Left colon (tissue), 2 donors: Measurements from ENCODE around the gene RUNDC3A. TPM values are rescaled to one million over a fixed set of nuclear protein-coding genes. Genes with fewer than 3 reads are reported as not detected.
"Not testable (repeated sequence)": the region's sequence is repeated elsewhere in the genome, so short reads cannot be mapped to it uniquely, and the experiment has no call there.

Experiments used
- ATAC-seq: fragments of 200-7000 bp; cut with Tn5 transposase; one replicate; pipeline ENCODE4 v1.9.1; 2020; ENCODE audit warnings: mild to moderate bottlenecking, moderate library complexity
- DNase-seq, 2 donors: peaks; one replicate each; pipeline ENCODE4 v3.0.0-alpha.2; 2020
- intact Hi-C, 2 donors: fragments of 100-400 bp; cut with DNase I in 1 of 2; cut with micrococcal nuclease in 1 of 2; formaldehyde crosslinking; loops; one replicate each; pipeline versions ENCODE4 v1.11.2 to v1.14.0; 2022; cut with DNase I, micrococcal nuclease
- total RNA-seq, 2 donors: library from RNA; stranded (reverse); fragmentation: NEBNext Ultra II Directional; extraction: Animal tissue kit (Norgen Biotek cat#: 25700); gene quantifications; one replicate each; pipeline ENCODE4 v1.2.1, GENCODE V29; 2021
- donor health status: DM: no; HTN: no; CAD: no.
- donor health status: DM: yes; HTN: yes; CAD: no.

Gene RUNDC3A
- total RNA-seq, 2 donors from 2014 or later: 0.46 to 1.5 TPM

GRCh38 chr17:44363613-44364159 lies 55.3 kb downstream of the RUNDC3A start, which contains the start of gene FAM171A2:
TSS of gene FAM171A2 (minus strand) at chr17:44363853. CDS start at chr17:44363714, 139 bp downstream.
- DNase-seq (peak in 1 of 2 donors; percentile 65), ATAC-seq (peak; percentile 91)
- intact Hi-C loops: no loop called here

DNA sequence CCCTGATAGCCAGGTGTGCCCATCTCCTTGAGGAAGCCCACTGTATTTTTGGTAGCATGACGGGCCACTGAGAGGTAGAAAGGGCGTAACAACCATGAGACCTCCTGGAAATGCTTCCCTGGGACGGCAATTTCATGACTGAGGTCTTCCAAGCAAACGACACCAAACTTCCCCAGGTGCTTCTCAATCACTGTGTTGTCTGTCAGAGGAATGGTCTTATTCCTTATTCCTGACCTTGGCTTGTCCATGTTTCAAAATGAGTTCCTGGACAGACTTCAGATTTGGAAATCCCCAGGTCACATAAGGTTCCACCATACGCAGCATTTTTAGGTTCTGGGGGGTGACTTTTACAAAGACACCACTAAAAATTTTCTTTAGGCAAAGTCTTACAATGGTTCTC lies 56.6 kb downstream of the RUNDC3A start:
- intact Hi-C loops, ATAC-seq, DNase-seq: not testable (repeated sequence)

GRCh38 chr17:44367231-44367979 lies 59.0 kb downstream of the RUNDC3A start:
- DNase-seq (no peak), ATAC-seq (no peak)
- intact Hi-C loops: no loop called here

Other genes with a start within 250 kb of the RUNDC3A start
- 10 to 100 TPM; 43.4 to 59.7 TPM for gene LSM12, start 241.9 kb upstream of the RUNDC3A start, total RNA-seq
- gene G6PC3, start 237.9 kb upstream of the RUNDC3A start, total RNA-seq: 10 to 100 TPM; 31.2 to 38.2 TPM
- gene HDAC5, start 185.0 kb upstream of the RUNDC3A start, total RNA-seq: 10 to 100 TPM; 13.8 to 42.8 TPM
- 1 to 10 TPM in 1 of 2 donors, under 1 TPM in 1; 0.78 to 3.6 TPM for gene HROB, start 166.7 kb upstream of the RUNDC3A start, total RNA-seq
- under 1 TPM in 1 of 2 donors, not detected in 1; 0.56 TPM for gene ASB16, start 137.9 kb upstream of the RUNDC3A start, total RNA-seq
- gene TMUB2, start 121.6 kb upstream of the RUNDC3A start, total RNA-seq: 10 to 100 TPM; 44.8 to 51.8 TPM
- 10 to 100 TPM; 80.0 to 82.3 TPM for gene ATXN7L3, start 108.7 kb upstream of the RUNDC3A start, total RNA-seq
- gene UBTF, start 88.9 kb upstream of the RUNDC3A start, total RNA-seq: 10 to 100 TPM; 61.1 to 69.6 TPM
- not detected for gene SLC4A1, start 40.5 kb upstream of the RUNDC3A start, total RNA-seq
- 100 to 1,000 TPM; 137 to 148 TPM for gene SLC25A39, start 16.2 kb downstream of the RUNDC3A start, total RNA-seq
- gene GRN, start 36.7 kb downstream of the RUNDC3A start, total RNA-seq: 100 to 1,000 TPM; 439 to 572 TPM
- gene FAM171A2, start 55.3 kb downstream of the RUNDC3A start, total RNA-seq: under 1 TPM; 0.24 to 0.67 TPM
- under 1 TPM; 0.37 to 0.39 TPM for gene ITGA2B, start 81.0 kb downstream of the RUNDC3A start, total RNA-seq
- gene GPATCH8, start 194.8 kb downstream of the RUNDC3A start, total RNA-seq: 10 to 100 TPM; 29.1 to 33.7 TPM
- gene FZD2, start 248.9 kb downstream of the RUNDC3A start, total RNA-seq: 1 to 10 TPM in 1 of 2 donors, under 1 TPM in 1; 0.31 to 1.6 TPM